ENCODE measurements around the gene VANGL1. TPM values are rescaled to one million over a fixed set of nuclear protein-coding genes. Genes with fewer than 3 reads are reported as not detected.

Gene VANGL1
- total and polyA plus RNA-seq, 2 of the 13 experiments (the other 11 are each of a cell fraction or from before 2014, with no cell fraction given) = 5.3 to 9.4 TPM

DNA sequence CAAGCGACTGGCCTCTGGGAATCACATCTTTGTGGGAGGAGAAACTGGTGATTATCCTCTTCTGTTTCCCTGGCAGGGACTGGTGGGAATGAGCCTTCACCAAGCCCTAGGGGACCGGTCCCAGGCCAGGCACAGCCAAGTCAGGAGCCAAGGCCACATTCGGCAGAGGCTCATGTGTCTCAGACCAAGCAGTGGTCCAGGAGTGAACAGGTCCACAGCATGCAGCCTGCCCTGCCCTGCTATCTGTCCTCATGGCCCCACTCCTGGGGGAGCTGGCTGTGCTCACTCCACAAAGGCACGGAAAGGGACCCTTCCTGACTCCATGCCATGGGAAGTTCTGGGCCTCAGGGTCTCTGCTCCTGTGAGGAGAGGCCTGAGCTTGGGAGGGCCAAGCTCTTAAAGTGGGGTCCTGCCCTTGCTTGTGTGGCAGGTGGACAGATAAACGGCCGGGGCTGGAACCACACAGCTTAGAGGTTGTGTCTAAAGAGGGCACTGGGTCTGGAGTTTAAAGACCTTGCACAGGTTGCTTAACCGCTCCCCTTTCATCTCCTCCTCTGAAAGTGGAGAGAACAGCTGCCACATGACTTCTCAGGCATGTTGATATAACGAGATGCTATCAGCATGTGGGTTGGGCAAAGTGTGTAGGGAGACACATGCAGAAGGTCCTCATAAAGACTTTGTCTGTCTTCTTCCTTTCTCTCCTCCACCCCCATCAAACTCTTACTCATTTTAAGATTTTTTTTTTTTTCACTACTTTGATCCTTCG lies 69.3 kb downstream of the VANGL1 start:
- peak overlapping the region; percentile 71 for H3K4me2 ChIP-seq (ENCODE audit: low read depth, low read length)
- in situ Hi-C loops (cut with HindIII; ENCODE audit: extremely low pct_ligation_motif_present, low pct_unique_long_range_greater_than_20kb) (no loop called here), intact Hi-C loops (cut with micrococcal nuclease; ENCODE audit: unreplicated experiment) (no loop called here)
- H3K27me3 ChIP-seq (ENCODE audit: control insufficient read depth in 1 of 2, insufficient read depth in 2 of 2, low read length in 2 of 2) = no peaks in the 10 kb centered on the region
- ChIA-PET POLR2A (interaction anchor here (1.0 to 1.3 kb wide), 2 partner anchors 17 to 69 kb away, joined by 3 to 4 read pairs; partner anchors contain the start of gene VANGL1), CTCF (ENCODE audit: low intra/inter-chr PET ratio, low total read pairs) (no interaction called here)
- DNase-seq (ENCODE audit: low spot score) = peak; percentile 86
- peak overlapping the region; percentile 34; the same call in 1 of the 2 replicates for H3K9ac ChIP-seq (ENCODE audit: insufficient read depth, low read depth, low read length)
- peak; percentile 90 for FAIRE-seq
- H3K27ac ChIP-seq (ENCODE audit: extremely low read length, insufficient read depth, low read length) = peak overlapping the region; percentile 47
- peak; percentile 85 for ATAC-seq
- WGBS (ENCODE audit: low lambda C conversion rate) = 4% methylated on average over 3 of the region's 9 CpGs
- no peaks in the 10 kb centered on the region for H3K9me3 ChIP-seq (ENCODE audit: low read length)
- no peaks in the 10 kb centered on the region for H3K36me3 ChIP-seq (replicated peaks in 1 of 2; ENCODE audit: control insufficient read depth in 1 of 2, insufficient read depth in 2 of 2, low read length in 2 of 2)
- no peaks in the 10 kb centered on the region for H4K20me1 ChIP-seq (ENCODE audit: insufficient read depth, low read length)
- no TSS peak for BruUV-seq (replicated peaks)
- H3K4me3 ChIP-seq (replicated peaks in 1 of 3; ENCODE audit: insufficient read depth in 1 of 3, low read depth in 2 of 3, low read length in 3 of 3) = peak overlapping the region in 1 of 3 experiments; percentile 52; a peak in 1 of 6 replicates
- H2AFZ ChIP-seq (ENCODE audit: low read length) = no peak overlapping the region
- H3K4me1 ChIP-seq (ENCODE audit: insufficient read depth, low read length) = peaks cover 56% of the 10 kb centered on the region
- no peaks in the 10 kb centered on the region for H3K79me2 ChIP-seq (ENCODE audit: insufficient read depth, low read length)
- no peak for TF ChIP-seq LCORL (IDR thresholded peaks at IDR 0.05)
- peak; percentile 35; the same call in 1 of the 2 replicates for TF ChIP-seq LCORL (CRISPR knock-in tag; IDR thresholded peaks at IDR 0.05)
- peak; percentile 67; the same call in 1 of the 2 replicates for TF ChIP-seq NR2F2 (IDR thresholded peaks at IDR 0.05; ENCODE audit: borderline replicate concordance, low read depth)
- TF ChIP-seq ZFAT (CRISPR knock-in tag; conservative IDR thresholded peaks at IDR 0.05) = no peak
- TF ChIP-seq, protein P1, sequence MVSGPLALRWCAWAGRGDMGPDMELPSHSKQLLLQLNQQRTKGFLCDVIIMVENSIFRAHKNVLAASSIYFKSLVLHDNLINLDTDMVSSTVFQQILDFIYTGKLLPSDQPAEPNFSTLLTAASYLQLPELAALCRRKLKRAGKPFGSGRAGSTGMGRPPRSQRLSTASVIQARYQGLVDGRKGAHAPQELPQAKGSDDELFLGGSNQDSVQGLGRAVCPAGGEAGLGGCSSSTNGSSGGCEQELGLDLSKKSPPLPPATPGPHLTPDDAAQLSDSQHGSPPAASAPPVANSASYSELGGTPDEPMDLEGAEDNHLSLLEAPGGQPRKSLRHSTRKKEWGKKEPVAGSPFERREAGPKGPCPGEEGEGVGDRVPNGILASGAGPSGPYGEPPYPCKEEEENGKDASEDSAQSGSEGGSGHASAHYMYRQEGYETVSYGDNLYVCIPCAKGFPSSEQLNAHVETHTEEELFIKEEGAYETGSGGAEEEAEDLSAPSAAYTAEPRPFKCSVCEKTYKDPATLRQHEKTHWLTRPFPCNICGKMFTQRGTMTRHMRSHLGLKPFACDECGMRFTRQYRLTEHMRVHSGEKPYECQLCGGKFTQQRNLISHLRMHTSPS (CRISPR knock-in tag; IDR thresholded peaks at IDR 0.05; ENCODE audit: low read depth) = 0 out of 2 replicates have a peak, but pooled peaks have one; percentile 16
- no peak for TF ChIP-seq NFRKB (IDR thresholded peaks at IDR 0.05)
- TF ChIP-seq, protein P2, sequence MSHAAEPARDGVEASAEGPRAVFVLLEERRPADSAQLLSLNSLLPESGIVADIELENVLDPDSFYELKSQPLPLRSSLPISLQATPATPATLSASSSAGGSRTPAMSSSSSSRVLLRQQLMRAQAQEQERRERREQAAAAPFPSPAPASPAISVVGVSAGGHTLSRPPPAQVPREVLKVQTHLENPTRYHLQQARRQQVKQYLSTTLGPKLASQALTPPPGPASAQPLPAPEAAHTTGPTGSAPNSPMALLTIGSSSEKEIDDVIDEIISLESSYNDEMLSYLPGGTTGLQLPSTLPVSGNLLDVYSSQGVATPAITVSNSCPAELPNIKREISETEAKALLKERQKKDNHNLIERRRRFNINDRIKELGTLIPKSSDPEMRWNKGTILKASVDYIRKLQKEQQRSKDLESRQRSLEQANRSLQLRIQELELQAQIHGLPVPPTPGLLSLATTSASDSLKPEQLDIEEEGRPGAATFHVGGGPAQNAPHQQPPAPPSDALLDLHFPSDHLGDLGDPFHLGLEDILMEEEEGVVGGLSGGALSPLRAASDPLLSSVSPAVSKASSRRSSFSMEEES (CRISPR knock-in tag; IDR thresholded peaks at IDR 0.05) = peak; percentile 94
- TF ChIP-seq, protein P3, sequence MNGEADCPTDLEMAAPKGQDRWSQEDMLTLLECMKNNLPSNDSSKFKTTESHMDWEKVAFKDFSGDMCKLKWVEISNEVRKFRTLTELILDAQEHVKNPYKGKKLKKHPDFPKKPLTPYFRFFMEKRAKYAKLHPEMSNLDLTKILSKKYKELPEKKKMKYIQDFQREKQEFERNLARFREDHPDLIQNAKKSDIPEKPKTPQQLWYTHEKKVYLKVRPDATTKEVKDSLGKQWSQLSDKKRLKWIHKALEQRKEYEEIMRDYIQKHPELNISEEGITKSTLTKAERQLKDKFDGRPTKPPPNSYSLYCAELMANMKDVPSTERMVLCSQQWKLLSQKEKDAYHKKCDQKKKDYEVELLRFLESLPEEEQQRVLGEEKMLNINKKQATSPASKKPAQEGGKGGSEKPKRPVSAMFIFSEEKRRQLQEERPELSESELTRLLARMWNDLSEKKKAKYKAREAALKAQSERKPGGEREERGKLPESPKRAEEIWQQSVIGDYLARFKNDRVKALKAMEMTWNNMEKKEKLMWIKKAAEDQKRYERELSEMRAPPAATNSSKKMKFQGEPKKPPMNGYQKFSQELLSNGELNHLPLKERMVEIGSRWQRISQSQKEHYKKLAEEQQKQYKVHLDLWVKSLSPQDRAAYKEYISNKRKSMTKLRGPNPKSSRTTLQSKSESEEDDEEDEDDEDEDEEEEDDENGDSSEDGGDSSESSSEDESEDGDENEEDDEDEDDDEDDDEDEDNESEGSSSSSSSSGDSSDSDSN (CRISPR knock-in tag; IDR thresholded peaks at IDR 0.05) = peak; percentile 28; the same call in 1 of the 2 replicates
- no peak for TF ChIP-seq ZNF790 (CRISPR knock-in tag; IDR thresholded peaks at IDR 0.05; ENCODE audit: borderline replicate concordance)
- TF ChIP-seq SIX4 (CRISPR knock-in tag; IDR thresholded peaks at IDR 0.05) = peak; percentile 46; the same call in 1 of the 2 replicates
- TF ChIP-seq SKI (IDR thresholded peaks at IDR 0.05; ENCODE audit: partially characterized antibody) = peak; percentile 40
- peak; percentile 45 for TF ChIP-seq FOXP4 (CRISPR knock-in tag; IDR thresholded peaks at IDR 0.05)
- TF ChIP-seq CAMTA2 (CRISPR knock-in tag; IDR thresholded peaks at IDR 0.05; ENCODE audit: borderline replicate concordance) = no peak
